Smooth muscle cell (in vitro differentiated cells): Measurements from ENCODE around the gene PCSK7. TPM values are rescaled to one million over a fixed set of nuclear protein-coding genes. Genes with fewer than 3 reads are reported as not detected.
"Not testable (repeated sequence)": the region's sequence is repeated elsewhere in the genome, so short reads cannot be mapped to it uniquely, and the experiment has no call there.

Experiments
- DNase-seq: peaks from one replicate; lab custom pipeline; 2025; ENCODE audit not compliant: unreplicated experiment; lab: John Stamatoyannopoulos, UW
- H2AFZ ChIP-seq: fragments of 200-600 bp; sonication (generic); 2 replicates; pipeline ENCODE4 v1.6.0; 2016; ENCODE audit warnings: antibody characterized with exemption, low read depth, mild to moderate bottlenecking
- H3F3A ChIP-seq: fragments of 200-600 bp; sonication (generic); 2 replicates; pipeline ENCODE4 v1.6.0; 2017; ENCODE audit warnings: antibody characterized with exemption, low read depth
- H3K27ac ChIP-seq: fragments of 200-600 bp; sonication (generic); 2 replicates; pipeline ENCODE4 v1.5.1; 2016; ENCODE audit warnings: low read depth, mild to moderate bottlenecking
- H3K27me3 ChIP-seq: fragments of 200-600 bp; sonication (generic); 2 replicates; pipeline ENCODE4 v1.6.1; 2016; ENCODE audit warnings: low read depth, mild to moderate bottlenecking
- H3K36me3 ChIP-seq: fragments of 200-600 bp; sonication (generic); 2 replicates; pipeline ENCODE4 v1.5.1; 2016; ENCODE audit warnings: low read depth
- H3K4me1 ChIP-seq: fragments of 200-600 bp; sonication (generic); 2 replicates; pipeline ENCODE4 v1.5.1; 2016; ENCODE audit warnings: low read depth
- H3K4me2 ChIP-seq: fragments of 200-600 bp; sonication (generic); 2 replicates; pipeline ENCODE4 v1.6.0; 2016; ENCODE audit warnings: mild to moderate bottlenecking
- H3K4me3 ChIP-seq: fragments of 200-600 bp; sonication (generic); 2 replicates; pipeline ENCODE4 v1.5.1; 2016; ENCODE audit warnings: mild to moderate bottlenecking
- H3K79me2 ChIP-seq: fragments of 200-600 bp; sonication (generic); 2 replicates; pipeline ENCODE4 v1.6.0; 2016; ENCODE audit warnings: low read depth, mild to moderate bottlenecking
- H3K9ac ChIP-seq: fragments of 200-600 bp; sonication (generic); 2 replicates; pipeline ENCODE4 v1.6.0; 2016; ENCODE audit warnings: low read depth
- H3K9me3 ChIP-seq: fragments of 200-600 bp; sonication (generic); replicated peaks from 2 replicates; pipeline ENCODE4 v1.5.1; 2016; ENCODE audit warnings: low read depth
- H4K20me1 ChIP-seq: fragments of 200-600 bp; sonication (generic); 2 replicates; pipeline ENCODE4 v1.6.0; 2016; ENCODE audit warnings: low read depth
- WGBS: methylation state at CpG from one replicate; pipeline ENCODE4 v1.1.7; 2016; ENCODE audit warnings: low lambda C conversion rate; 5-methylcytosine and 5-hydroxymethylcytosine counted together
- polyA plus RNA-seq: library from polyadenylated mRNA; unstranded; fragments of >200 nt; fragmentation: Nextera tagmentation; extraction: Ambion mirVana; gene quantifications from 2 replicates; pipeline ENCODE4 v1.2.1, GENCODE V29; 2016
- total RNA-seq: library from RNA; depleted of rRNA; stranded (reverse); fragments of >200 nt; gene quantifications from 2 replicates; pipeline ENCODE4 v1.2.3, GENCODE V29; 2014
- TF ChIP-seq, protein P1 (sequence below): fragments of 200-600 bp; sonication (generic); IDR thresholded peaks from 2 replicates; pipeline ENCODE4 v1.5.1; 2017; ENCODE audit warnings: borderline replicate concordance, mild to moderate bottlenecking, antibody characterized with exemption; ENCODE audit not compliant: insufficient read depth, poor library complexity, severe bottlenecking

The PCSK7 gene
- total and polyA plus RNA-seq, 2 experiments from 2014 or later: 20.8 to 23.5 TPM

DNA sequence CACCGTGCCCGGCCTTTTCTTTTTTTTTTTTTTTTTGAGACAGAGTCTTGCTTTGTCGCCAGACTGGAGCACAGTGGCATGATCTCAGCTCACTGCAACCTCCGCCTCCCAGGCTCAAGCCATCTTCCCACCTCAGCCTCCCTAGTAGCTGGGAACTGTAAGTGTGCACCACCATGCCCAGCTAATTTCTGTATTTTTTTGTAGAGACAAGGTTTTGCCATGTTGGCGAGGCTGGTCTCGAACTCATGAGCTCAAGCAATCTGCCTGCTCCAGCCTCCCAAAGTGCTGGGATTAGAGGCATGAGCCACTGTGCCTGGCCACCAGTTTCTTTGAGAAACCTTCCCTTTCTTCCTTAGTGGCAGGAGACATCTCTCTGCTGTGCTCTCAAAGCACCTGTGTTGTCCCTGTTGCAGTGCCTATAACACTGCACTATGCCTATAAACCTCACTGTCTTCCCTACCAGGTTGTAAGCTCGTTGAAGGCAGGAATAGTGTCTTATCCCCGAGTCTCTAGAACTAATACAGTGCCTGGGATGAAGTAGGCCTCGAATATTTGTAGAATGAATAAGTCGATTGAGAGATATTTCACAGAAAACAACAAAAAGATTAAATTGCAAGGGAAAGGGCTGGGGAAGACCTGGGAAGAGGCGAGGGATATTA is 19.0 kb downstream of the PCSK7 start:
- no peak for DNase-seq

DNA sequence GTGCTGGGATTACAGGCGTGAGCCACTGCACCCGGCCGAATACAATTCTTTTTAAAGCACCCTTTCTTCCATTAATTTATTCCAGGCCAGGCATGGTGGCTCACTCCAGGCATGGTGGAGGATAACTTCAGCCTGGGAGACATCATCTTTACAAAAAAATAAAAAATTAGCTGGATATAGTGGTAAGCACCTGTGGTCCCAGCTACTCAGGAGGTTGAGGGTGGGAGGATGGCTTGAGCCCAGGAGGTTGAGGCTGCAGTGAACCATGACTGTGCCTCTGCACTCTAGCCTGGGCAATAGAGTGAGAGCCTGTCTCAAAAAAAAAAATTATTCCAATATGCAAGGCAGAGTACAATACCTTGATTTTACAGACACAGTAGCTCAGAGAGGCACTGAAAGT is 21.3 kb downstream of the PCSK7 start:
- Histone ChIP-seq H3K27me3 (no peaks in the 10 kb centered on the region), H3K4me3 (no peak overlapping the region), H3K4me1 (no peaks in the 10 kb centered on the region), H3K27ac (no peak overlapping the region), H3F3A (no peaks in the 10 kb centered on the region), H3K36me3 (peaks cover 4% of the 10 kb centered on the region), H3K9me3 (no peaks in the 10 kb centered on the region), H3K4me2 (no peak overlapping the region), H4K20me1 (no peaks in the 10 kb centered on the region), H2AFZ (no peak overlapping the region), H3K79me2 (no peaks in the 10 kb centered on the region), H3K9ac (no peak overlapping the region)
- TF ChIP-seq, protein P1, sequence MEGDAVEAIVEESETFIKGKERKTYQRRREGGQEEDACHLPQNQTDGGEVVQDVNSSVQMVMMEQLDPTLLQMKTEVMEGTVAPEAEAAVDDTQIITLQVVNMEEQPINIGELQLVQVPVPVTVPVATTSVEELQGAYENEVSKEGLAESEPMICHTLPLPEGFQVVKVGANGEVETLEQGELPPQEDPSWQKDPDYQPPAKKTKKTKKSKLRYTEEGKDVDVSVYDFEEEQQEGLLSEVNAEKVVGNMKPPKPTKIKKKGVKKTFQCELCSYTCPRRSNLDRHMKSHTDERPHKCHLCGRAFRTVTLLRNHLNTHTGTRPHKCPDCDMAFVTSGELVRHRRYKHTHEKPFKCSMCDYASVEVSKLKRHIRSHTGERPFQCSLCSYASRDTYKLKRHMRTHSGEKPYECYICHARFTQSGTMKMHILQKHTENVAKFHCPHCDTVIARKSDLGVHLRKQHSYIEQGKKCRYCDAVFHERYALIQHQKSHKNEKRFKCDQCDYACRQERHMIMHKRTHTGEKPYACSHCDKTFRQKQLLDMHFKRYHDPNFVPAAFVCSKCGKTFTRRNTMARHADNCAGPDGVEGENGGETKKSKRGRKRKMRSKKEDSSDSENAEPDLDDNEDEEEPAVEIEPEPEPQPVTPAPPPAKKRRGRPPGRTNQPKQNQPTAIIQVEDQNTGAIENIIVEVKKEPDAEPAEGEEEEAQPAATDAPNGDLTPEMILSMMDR: no peak
- no peak for DNase-seq
- WGBS: 98% methylated on average over 3 of the region's 3 CpGs

More for the DNA sequence above, 19.0 kb downstream of the PCSK7 start:
- H3K27me3 ChIP-seq: no peaks in the 10 kb centered on the region
- no peak overlapping the region for H2AFZ ChIP-seq
- TF ChIP-seq, protein P1: no peak
- no peak overlapping the region for H3K4me3 ChIP-seq
- H3K4me2 ChIP-seq: no peak overlapping the region
- no peak overlapping the region for H3K9ac ChIP-seq
- no peaks in the 10 kb centered on the region for H4K20me1 ChIP-seq
- no peaks in the 10 kb centered on the region for H3K79me2 ChIP-seq
- peaks cover 7% of the 10 kb centered on the region for H3F3A ChIP-seq
- H3K9me3 ChIP-seq: no peaks in the 10 kb centered on the region
- H3K4me1 ChIP-seq: no peaks in the 10 kb centered on the region
- peaks cover 4% of the 10 kb centered on the region for H3K36me3 ChIP-seq
- no peak overlapping the region for H3K27ac ChIP-seq
- WGBS: 97% methylated on average over 11 of the region's 11 CpGs

DNA sequence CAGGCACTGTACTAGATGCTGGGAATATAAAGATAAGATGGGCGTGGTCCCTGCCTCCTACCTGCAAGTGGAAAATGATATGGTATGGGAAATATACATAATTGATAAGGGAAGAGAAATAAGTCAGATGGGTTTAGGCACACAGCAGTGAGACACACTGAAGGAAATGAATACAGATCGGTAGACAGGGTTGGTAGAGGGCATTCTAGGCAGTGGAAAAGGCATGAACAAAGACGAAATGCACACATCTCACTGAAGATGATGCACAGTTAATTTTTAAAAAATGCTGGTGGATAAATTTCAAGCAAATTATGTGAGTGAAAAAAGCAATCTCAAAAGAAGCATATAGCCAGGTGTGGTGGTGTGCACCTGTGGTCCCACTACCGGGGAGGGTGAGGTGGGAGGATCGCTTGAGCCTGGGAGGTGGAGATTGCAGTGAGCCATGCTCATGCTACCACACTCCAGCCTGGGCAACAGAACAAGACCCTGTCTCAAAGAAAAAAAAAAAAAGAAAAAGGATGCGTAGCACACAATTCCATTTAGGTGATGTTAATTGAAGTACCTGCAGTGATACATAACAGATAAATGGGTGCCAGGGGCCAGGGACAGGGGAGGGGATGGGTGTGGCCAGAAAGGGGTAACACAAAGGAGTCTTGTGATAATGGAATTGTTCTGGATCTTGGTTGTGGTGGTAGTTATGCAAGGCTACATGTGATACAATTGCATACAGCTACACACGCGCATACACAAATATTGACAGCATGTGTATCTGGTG is 22.3 kb downstream of the PCSK7 start:
- not testable (repeated sequence) for H3K4me1 ChIP-seq, H3K27ac ChIP-seq, H3K4me3 ChIP-seq, H3K4me2 ChIP-seq, H3K36me3 ChIP-seq, H2AFZ ChIP-seq, DNase-seq, H3K9me3 ChIP-seq, H3K27me3 ChIP-seq, H3K79me2 ChIP-seq, H3K9ac ChIP-seq
- 94% methylated on average over 7 of the region's 8 CpGs for WGBS
- peaks cover 11% of the 10 kb centered on the region for H3F3A ChIP-seq
- peaks cover 10% of the 10 kb centered on the region for H4K20me1 ChIP-seq

DNA sequence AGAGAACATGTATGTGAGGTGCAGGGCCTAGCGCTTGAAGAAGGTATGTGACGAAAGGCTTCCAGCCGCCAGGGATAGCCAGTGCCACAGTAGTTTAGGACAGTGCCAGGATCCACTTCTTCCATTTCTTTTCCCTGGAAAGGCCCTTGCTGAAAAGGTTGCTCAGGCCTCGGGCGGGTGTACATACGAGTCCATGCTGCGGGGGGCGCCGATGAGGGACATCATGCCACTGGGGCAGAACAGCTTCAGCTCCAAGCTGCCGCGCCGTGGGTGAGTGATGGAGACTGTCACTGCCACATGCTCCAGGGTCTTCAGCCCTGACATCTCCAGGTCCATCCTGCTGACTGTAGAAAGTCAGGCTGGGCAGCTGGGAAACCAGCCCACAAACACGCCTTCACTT is 23.2 kb downstream of the PCSK7 start:
- peaks cover 19% of the 10 kb centered on the region for H3F3A ChIP-seq
- H3K4me1 ChIP-seq, H3K9me3 ChIP-seq, H3K79me2 ChIP-seq, H3K27ac ChIP-seq, H3K36me3 ChIP-seq, H3K27me3 ChIP-seq, H2AFZ ChIP-seq, H3K4me2 ChIP-seq, H3K9ac ChIP-seq, DNase-seq, H3K4me3 ChIP-seq: not testable (repeated sequence)
- 85% methylated on average over 9 of the region's 13 CpGs for WGBS
- H4K20me1 ChIP-seq: peaks cover 19% of the 10 kb centered on the region

DNA sequence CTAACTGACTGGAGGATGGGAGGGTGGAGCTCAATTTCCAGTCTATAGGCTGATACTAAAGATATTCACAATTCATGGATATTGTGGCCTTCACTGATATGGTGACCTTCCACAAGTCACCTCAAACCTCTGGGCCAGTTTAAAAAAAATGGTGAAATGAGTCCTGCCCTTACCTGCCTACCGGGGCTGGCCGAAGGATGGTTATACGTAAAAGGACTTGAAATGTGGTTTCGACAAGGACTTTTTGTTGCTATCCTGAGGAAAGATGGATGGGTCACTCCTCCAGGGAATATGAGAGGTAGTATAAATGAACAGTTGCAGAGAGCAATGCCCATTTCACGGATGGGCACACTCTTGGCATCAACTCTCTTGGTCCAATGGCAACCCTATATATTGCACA is 24.4 kb downstream of the PCSK7 start:
- Histone ChIP-seq H3F3A (peaks cover 31% of the 10 kb centered on the region), H4K20me1 (peaks cover 31% of the 10 kb centered on the region), H3K79me2 (peaks cover 12% of the 10 kb centered on the region)
- not testable (repeated sequence) for H3K36me3 ChIP-seq, H3K4me1 ChIP-seq, H3K27ac ChIP-seq, H3K27me3 ChIP-seq, H3K9me3 ChIP-seq, H2AFZ ChIP-seq, H3K9ac ChIP-seq, H3K4me3 ChIP-seq, H3K4me2 ChIP-seq, DNase-seq
- 92% methylated on average over 5 of the region's 5 CpGs for WGBS

DNA sequence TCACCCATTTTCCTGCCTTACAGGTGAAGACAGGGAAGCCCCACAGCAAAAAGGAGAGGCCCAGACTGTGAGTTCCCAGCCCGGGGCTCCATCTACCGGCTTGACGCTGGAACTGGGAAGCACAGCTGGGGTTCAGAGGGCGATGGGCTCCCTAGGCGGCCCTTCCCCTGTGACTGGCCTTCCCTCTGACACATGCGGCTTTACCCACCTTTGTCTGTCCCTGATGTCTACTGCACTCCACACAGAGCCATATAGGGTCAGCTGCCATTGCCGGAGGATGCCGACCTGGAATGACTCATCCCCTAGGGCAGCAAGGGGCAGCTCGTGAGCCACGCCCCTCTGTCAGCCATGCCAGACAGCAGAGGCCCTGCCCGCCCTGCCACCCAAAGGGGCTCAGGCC is 25.0 kb downstream of the PCSK7 start:
- H3K9me3 ChIP-seq, H3K27me3 ChIP-seq, H3K4me3 ChIP-seq, H3K4me2 ChIP-seq, H3K36me3 ChIP-seq, H2AFZ ChIP-seq, H3K9ac ChIP-seq, H3K4me1 ChIP-seq, H3K27ac ChIP-seq, DNase-seq: not testable (repeated sequence)
- Histone ChIP-seq H3F3A (peaks cover 31% of the 10 kb centered on the region), H4K20me1 (peaks cover 37% of the 10 kb centered on the region), H3K79me2 (peaks cover 18% of the 10 kb centered on the region)
- 72% methylated on average over 5 of the region's 11 CpGs for WGBS

DNA sequence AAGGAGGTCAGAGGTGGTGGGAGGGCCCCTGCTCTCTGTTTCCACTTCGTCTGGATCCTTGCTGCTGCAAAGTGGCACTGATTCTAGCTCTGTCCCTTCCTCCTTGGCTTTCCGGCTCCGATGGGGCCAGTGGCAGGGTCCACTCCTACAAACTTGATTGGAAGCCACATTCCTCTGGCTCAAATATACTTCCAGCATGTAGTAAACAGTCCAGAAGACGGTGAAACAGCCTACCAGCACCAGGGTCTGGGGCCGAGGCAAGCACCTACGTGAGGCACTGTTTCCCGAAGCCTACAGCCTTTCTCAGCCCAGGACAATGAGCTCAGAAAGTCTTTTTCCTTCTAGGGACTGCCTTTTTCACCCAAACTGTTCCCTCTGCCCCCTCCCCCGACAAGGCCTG is 25.8 kb downstream of the PCSK7 start:
- H3K9ac ChIP-seq, H3K9me3 ChIP-seq, H3K27me3 ChIP-seq, H3K27ac ChIP-seq, DNase-seq, H3K36me3 ChIP-seq, H3K4me2 ChIP-seq, H2AFZ ChIP-seq, H3K4me3 ChIP-seq: not testable (repeated sequence)
- peaks cover 38% of the 10 kb centered on the region for H3F3A ChIP-seq
- H4K20me1 ChIP-seq: peaks cover 45% of the 10 kb centered on the region
- H3K79me2 ChIP-seq: peaks cover 26% of the 10 kb centered on the region
- H3K4me1 ChIP-seq: peaks cover 10% of the 10 kb centered on the region
- WGBS: 92% methylated on average over 7 of the region's 8 CpGs
